SJSA1 (cell line): Measurements from ENCODE around the gene PCAT6. TPM values are rescaled to one million over a fixed set of nuclear protein-coding genes. Genes with fewer than 3 reads are reported as not detected.
"Not testable (repeated sequence)": the region's sequence is repeated elsewhere in the genome, so short reads cannot be mapped to it uniquely, and the experiment has no call there.

Source experiments
- DNase-seq, 2 experiments: peaks; one replicate each; pipeline ENCODE4 v3.0.0-alpha.2; 2015 to 2020; ENCODE audit warnings: low spot score in 2 of 2, low read depth in 1 of 2
- H3K27ac ChIP-seq: fragments of 250-450 bp; sonication (Bioruptor Pico); 2 replicates; pipeline ENCODE4 v1.5.1; 2020; ENCODE audit warnings: mild to moderate bottlenecking, moderate library complexity
- H3K27me3 ChIP-seq: fragments of 250-450 bp; sonication (Bioruptor Pico); replicated peaks from 2 replicates; pipeline ENCODE4 v1.5.1; 2020; ENCODE audit warnings: mild to moderate bottlenecking, moderate library complexity
- H3K36me3 ChIP-seq: fragments of 250-450 bp; sonication (Bioruptor Pico); 2 replicates; pipeline ENCODE4 v1.5.1; 2020; ENCODE audit warnings: mild to moderate bottlenecking
- H3K4me1 ChIP-seq: fragments of 250-450 bp; sonication (Bioruptor Pico); replicated peaks from 2 replicates; pipeline ENCODE4 v1.6.1; 2021; ENCODE audit warnings: mild to moderate bottlenecking
- H3K4me3 ChIP-seq: fragments of 250-450 bp; sonication (Bioruptor Pico); 2 replicates; pipeline ENCODE4 v1.5.1; 2020; ENCODE audit warnings: mild to moderate bottlenecking
- H3K9me3 ChIP-seq: fragments of 250-450 bp; sonication (Bioruptor Pico); replicated peaks from 2 replicates; pipeline ENCODE4 v1.5.1; 2020; ENCODE audit warnings: mild to moderate bottlenecking
- total RNA-seq: library from RNA; depleted of rRNA; stranded (reverse); fragments of >200 nt; shearing (Covaris generic); gene quantifications from 2 replicates; pipeline ENCODE4 v1.2.3, GENCODE V29; 2014

Gene PCAT6
- total RNA-seq, 1 experiment from 2014 or later = not detected

DNA sequence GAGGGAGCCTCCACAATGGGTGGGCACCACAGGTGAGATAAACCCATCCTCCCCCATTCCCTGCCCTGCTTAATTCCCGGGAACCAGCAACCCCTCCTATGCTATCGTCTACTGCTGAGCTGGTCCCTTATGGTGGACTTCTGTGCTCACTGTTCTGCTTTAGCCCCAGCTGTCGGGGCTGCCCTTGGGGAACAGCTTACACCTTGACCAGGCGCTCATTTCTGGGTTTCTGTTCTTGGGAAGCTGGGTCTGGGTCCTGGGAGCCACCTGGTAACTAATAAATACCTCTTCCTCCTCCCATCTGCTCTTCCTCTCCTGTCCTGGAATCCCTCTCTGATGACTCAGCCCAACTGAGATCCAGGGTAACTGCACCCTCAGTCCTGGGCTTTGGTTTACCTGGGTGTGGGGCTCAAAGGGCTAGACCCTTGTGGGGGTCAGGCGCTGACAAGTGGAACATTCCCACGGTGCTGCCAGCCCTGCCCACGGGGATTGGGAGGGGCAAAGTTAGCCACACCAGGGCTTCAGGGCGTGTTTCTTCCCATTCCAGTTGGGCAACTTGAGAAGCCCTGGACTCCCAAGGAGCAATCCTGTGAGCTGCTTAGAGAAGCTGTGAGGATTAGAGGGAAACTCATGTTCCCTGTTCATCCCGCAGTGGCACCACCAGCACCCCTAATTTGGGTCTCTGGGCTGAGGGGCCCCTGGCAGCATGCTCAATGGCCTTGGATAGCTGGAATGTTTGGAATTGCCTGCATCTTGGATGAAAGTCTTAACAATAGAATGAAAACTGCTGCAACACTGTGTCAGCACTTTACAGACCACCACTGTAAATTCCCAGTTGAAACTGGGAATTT is 1.6 kb downstream of the PCAT6 start:
- peaks cover 41% of the 10 kb centered on the region for H3K4me1 ChIP-seq
- H3K36me3 ChIP-seq = peaks cover 3% of the 10 kb centered on the region
- H3K4me3 ChIP-seq = no peak overlapping the region
- H3K9me3 ChIP-seq = no peaks in the 10 kb centered on the region
- no peak for DNase-seq
- H3K27me3 ChIP-seq = no peaks in the 10 kb centered on the region
- H3K27ac ChIP-seq = no peak overlapping the region

DNA sequence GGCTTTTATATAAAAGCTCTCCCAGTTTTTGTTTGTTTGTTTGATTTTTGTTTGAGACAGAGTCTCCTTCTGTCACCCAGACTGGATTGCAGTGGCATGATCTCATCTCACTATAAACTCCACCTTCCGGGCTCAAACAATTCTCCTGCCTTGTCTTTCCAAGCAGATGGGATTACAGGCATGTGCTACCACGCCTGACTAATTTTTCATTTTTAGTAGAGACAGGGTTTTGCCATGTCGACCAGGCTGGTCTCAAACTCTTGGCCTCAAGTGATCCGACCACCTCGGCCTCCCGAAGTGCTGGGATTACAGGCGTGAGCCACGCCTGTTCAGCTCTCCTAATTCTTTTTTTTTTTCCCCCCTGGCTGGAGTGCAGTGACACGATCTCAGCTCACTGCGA is 4.4 kb downstream of the PCAT6 start:
- H3K9me3 ChIP-seq = no peaks in the 10 kb centered on the region
- no peak for DNase-seq
- H3K4me1 ChIP-seq = peaks cover 42% of the 10 kb centered on the region
- H3K27me3 ChIP-seq = no peaks in the 10 kb centered on the region
- H3K36me3 ChIP-seq = no peaks in the 10 kb centered on the region
- no peak overlapping the region for H3K4me3 ChIP-seq
- no peak overlapping the region for H3K27ac ChIP-seq

DNA sequence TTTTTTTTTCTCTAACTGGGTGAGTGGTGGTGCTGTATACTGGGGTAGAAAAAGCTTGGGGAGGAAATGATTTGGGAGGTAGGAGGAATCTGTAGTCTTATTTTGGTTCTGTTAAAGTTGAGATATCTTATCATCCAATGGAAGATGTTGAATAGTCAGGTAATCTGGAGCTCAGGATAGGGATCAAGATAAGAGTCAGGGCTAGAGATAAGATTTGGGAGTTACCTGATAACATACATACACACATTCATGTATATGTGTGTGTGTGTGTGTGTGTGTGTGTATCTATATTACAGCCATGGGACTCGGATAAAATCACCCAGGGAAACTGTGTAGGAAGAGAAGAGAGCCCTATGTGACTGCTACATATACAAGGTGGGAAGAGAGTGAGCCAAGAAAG is 8.1 kb downstream of the PCAT6 start:
- no peak for DNase-seq
- Histone ChIP-seq H3K4me1 (peaks cover 21% of the 10 kb centered on the region), H3K36me3 (no peaks in the 10 kb centered on the region), H3K27ac (no peak overlapping the region), H3K9me3 (no peaks in the 10 kb centered on the region), H3K4me3 (no peak overlapping the region), H3K27me3 (no peaks in the 10 kb centered on the region)

DNA sequence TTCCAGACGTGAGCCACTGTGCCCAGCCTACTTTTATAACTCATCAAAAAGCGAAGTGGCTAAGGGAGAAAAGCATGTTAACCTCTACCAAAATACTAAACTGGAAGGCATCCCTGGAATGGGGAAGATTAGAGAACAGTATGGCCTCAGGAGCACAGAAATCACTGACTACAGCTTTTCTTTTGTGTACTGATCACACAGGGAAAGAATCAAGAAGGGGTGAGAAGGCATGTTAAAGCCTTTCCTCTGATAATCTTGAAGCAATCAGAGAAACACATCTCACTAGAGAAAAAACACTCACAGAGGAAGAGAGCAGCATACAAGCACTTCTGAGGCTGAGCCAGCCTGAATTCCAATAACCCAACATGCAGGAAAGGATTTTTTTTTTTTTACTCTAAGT is 10.7 kb downstream of the PCAT6 start:
- H3K4me1 ChIP-seq = peaks cover 13% of the 10 kb centered on the region
- no peak overlapping the region for H3K4me3 ChIP-seq
- no peaks in the 10 kb centered on the region for H3K36me3 ChIP-seq
- H3K27ac ChIP-seq = peak overlapping the region; percentile 24; the same call in 1 of the 2 replicates
- no peaks in the 10 kb centered on the region for H3K27me3 ChIP-seq
- DNase-seq = no peak
- H3K9me3 ChIP-seq = no peaks in the 10 kb centered on the region

DNA sequence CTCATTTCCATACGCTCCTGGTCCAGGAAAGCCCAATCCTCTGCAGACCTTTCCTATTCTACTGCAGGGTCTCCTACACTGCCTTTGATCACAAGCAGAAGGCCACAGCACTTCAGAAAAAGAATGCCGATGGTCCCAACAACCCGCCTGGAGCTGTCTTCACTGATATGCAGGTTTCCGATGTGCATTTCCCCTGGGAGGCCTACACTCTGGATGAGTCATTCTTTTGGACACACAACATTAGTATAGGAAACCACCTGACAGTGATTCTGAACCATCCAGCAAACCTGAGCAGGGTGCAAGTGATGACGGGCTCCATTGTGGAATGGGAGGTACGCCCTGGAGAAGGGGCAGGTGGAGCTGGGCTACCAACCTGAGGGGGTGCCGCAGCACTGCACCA is 15.0 kb downstream of the PCAT6 start:
- H3K4me1 ChIP-seq = peaks cover 9% of the 10 kb centered on the region; the same call in 1 of the 2 replicates
- no peaks in the 10 kb centered on the region for H3K9me3 ChIP-seq
- no peak for DNase-seq
- no peaks in the 10 kb centered on the region for H3K36me3 ChIP-seq
- H3K4me3 ChIP-seq = no peak overlapping the region
- no peak overlapping the region for H3K27ac ChIP-seq
- no peaks in the 10 kb centered on the region for H3K27me3 ChIP-seq

DNA sequence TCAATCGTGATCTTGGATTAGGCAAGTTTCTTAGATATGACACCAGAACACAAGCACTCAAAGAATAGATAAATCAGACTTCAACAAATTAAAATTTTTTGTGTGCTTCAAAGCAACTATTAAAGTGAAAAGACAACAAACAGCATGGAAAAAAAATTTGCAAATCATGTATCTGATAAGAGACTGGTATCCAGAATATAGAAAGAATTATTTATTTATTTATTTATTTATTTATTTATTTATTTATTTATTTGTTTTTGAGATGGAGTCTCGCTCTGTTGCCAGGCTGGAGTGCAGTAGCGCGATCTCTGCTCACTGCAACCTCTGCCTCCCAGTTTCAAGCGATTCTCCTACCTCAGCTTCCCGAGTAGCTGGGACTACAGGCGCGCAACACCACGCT is 18.5 kb downstream of the PCAT6 start:
- DNase-seq, H3K27me3 ChIP-seq, H3K36me3 ChIP-seq, H3K9me3 ChIP-seq, H3K27ac ChIP-seq, H3K4me1 ChIP-seq, H3K4me3 ChIP-seq: not testable (repeated sequence)

DNA sequence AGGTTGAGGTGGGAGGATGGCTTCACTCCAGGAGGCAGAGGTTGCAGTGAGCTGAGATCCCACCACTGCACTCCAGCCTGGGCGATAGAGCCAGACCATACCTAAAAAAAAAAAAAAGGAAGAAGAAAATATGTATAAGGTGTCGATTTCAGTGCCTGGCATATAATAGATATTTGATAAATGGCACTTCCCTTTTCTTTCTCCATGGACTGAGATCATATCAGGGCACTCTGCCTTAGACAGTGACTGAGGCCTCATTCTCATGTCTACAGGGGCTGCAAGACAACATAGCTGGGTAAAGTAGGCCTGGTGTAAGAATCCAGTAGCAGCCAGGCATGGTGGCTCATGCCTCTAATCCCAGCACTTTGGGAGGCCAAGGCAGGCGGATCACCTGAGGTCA is 21.2 kb downstream of the PCAT6 start:
- no peaks in the 10 kb centered on the region for H3K36me3 ChIP-seq
- H3K27me3 ChIP-seq = peaks cover 2% of the 10 kb centered on the region; the same call in 1 of the 2 replicates
- DNase-seq = no peak
- no peaks in the 10 kb centered on the region for H3K4me1 ChIP-seq
- no peak overlapping the region for H3K4me3 ChIP-seq
- no peak overlapping the region for H3K27ac ChIP-seq
- no peaks in the 10 kb centered on the region for H3K9me3 ChIP-seq

DNA sequence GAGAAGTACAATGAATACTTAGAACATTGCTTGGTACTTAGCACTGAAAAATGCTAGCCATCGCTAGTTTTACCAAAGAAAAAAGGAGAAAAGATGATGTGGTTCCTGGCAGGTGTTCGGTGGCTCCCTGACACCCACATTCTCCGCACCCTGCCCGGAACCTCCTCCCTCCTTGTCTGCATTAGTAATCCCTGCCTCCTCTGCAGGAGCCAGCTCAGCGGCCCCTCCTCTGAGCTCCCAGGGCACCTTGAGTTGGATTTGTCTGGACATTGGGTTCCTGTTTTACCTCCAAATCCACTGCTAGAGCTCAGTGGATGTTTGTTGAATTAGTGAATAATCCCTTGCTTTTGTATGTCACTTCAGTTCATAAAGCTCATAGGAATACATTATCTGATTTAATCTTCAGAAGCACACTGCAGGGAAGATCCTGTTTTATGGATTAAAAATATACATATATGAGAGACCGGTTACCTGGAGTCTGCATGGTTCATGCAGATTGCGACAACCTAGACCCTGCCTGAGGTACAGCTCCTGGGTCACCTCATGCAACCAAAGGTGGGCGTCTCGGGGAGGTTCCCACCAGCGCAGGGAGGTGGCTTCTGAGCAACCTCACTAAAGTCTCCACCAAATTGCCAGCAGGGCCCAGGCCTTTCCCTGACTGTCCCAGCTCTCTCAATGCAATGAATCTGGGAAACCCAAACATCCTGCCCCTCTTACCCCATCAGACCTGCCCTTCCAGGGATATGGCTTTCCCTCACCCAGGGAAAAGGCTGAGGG is 24.2 kb downstream of the PCAT6 start:
- no peak for DNase-seq
- H3K27ac ChIP-seq = no peak overlapping the region

DNA sequence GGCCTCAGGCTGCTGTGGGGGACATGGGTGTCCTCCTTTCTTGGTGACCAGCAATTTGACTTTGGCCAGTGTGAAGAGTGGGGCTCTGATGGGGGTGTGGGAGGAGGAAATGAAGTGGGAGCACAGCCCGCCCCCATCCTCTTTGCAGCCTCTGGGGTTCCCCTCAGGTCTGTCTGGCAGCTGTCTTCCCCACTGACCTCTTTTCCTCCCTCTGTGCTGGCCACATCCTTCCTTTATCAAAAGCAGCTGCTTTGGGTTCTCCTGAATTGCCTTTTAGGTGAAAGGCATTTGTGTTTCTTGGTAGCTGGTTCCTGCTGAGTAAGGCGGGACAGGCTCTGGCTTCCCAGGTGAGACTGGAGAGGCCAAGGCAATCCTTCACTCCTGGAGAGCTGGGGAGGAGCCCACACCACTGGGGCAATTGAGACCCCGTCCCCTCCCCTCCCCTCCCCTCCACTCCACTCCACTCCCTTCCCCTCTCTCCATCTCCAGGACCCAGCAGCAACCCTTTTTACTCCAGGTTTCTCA is 24.9 kb downstream of the PCAT6 start:
- no peaks in the 10 kb centered on the region for H3K9me3 ChIP-seq
- H3K27me3 ChIP-seq = peaks cover 2% of the 10 kb centered on the region
- no peaks in the 10 kb centered on the region for H3K36me3 ChIP-seq
- H3K4me3 ChIP-seq = no peak overlapping the region
- no peak for DNase-seq
- no peak overlapping the region for H3K27ac ChIP-seq
- H3K4me1 ChIP-seq = no peaks in the 10 kb centered on the region

More for the DNA sequence above, 24.2 kb downstream of the PCAT6 start:
- no peaks in the 10 kb centered on the region for H3K36me3 ChIP-seq
- H3K27me3 ChIP-seq = peaks cover 2% of the 10 kb centered on the region
- H3K4me3 ChIP-seq = no peak overlapping the region
- no peaks in the 10 kb centered on the region for H3K4me1 ChIP-seq
- H3K9me3 ChIP-seq = no peaks in the 10 kb centered on the region

DNA sequence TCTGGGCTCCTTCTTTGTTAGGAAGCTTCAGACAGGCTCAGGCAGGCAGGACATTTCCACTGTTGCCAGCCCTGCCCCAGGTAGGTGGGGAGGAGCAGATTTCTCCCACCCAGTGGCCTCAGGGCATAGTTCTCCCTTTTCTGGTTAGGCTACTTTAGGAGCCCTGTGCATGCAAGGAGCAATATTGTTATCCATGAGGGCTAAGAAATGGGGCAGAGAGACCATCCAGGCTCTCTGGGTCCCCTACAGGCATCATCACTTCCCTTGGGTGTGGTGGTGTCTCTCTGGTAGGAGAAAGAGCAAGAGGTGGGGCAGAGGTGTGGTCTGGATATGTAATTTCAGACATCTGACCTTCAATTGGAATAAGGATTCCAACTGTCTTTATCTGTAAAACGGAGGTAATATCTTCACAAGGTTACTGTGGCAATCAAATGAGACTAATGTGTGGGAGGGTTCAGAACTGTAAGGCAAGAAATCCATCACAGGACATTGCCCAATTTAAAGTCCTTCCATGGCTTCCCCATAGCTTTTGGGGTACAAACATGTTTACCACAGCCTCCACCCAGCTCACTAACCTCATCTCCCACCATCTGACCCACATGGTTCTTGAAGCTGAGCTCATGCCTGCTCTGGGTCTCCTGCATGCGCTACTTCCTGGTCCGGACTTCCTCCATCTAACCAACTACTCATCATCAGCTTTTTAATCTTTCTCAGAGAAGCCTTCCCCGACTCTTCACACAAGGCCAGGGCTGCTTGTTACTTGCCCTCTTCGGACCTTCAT is 26.1 kb downstream of the PCAT6 start:
- H3K4me1 ChIP-seq = no peaks in the 10 kb centered on the region
- H3K9me3 ChIP-seq = no peaks in the 10 kb centered on the region
- H3K27me3 ChIP-seq = peaks cover 2% of the 10 kb centered on the region
- H3K36me3 ChIP-seq = no peaks in the 10 kb centered on the region
- H3K4me3 ChIP-seq = no peak overlapping the region
- no peak for DNase-seq
- no peak overlapping the region for H3K27ac ChIP-seq

DNA sequence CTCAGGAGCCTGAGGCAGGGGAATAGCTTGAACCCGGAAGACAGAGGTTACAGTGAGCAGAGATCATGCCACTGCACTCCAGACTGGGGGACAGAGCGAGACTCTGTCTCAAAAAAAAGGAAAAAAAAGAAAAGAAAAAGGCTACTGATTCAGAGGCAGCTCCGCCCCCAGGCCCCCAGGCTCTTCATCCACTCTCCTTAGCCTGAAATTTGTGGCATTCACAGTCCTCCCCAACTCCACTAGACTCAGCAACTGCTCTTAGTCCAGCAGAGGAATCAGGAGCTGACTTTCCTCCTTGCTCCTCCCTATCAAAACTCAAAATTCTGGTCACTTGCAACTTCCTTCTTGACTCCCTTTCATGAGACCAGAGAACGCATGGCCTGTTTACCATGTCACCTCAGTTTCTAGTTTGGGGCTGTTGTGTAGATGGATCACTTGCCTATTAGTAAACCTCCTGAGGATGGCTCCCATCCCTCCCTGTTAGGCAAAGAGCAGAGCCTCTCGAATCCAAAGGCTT is 27.1 kb downstream of the PCAT6 start:
- no peaks in the 10 kb centered on the region for H3K4me1 ChIP-seq
- H3K27ac ChIP-seq = no peak overlapping the region
- no peaks in the 10 kb centered on the region for H3K36me3 ChIP-seq
- peaks cover 2% of the 10 kb centered on the region for H3K27me3 ChIP-seq
- no peaks in the 10 kb centered on the region for H3K9me3 ChIP-seq
- H3K4me3 ChIP-seq = no peak overlapping the region
- no peak for DNase-seq

DNA sequence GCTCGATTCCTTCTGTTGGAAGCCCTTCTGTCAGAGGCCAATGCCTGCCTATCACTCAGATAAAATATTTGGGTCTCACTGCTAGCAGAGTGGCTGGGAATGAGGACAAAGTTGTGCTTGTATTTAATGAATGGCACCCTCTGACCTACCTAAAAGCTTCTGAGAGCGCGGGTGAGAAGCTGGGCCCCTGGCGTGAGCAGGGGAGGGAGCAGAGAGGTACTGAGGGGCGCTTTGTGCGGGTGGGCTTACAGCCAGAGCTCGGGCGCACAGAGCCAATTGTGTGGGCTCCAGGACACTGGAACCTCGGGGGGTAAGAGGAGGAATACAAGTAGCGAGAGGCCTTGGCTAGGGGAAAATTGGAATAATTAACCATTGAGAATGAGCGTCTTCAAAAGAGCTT is 32.3 kb downstream of the PCAT6 start:
- H3K4me3 ChIP-seq = no peak overlapping the region
- H3K36me3 ChIP-seq = no peaks in the 10 kb centered on the region
- no peak for DNase-seq
- H3K27ac ChIP-seq = no peak overlapping the region
- no peaks in the 10 kb centered on the region; the same call in 1 of the 2 replicates for H3K27me3 ChIP-seq
- no peaks in the 10 kb centered on the region for H3K9me3 ChIP-seq
- no peaks in the 10 kb centered on the region for H3K4me1 ChIP-seq

DNA sequence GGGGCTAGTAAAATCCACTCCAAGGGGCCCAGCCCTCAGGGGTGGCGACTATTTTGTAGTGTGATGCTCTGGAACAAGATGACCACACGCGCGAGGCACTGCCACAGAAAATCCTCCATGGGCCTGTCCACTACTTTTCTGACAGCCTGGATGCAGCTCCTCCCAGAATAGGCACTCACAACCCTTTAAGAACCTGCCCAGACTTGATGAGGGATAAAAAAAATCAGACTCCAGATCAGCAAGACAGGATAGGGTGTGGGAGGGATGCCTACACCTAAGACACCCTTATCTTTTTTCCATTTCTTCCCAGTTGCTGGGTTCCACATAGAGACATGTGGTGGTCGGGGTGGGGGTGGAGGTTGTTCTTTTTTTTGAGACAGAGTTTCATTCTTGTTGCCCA is 33.5 kb downstream of the PCAT6 start:
- DNase-seq = no peak

More for the DNA sequence above, 33.5 kb downstream of the PCAT6 start:
- no peaks in the 10 kb centered on the region for H3K4me1 ChIP-seq
- H3K9me3 ChIP-seq = no peaks in the 10 kb centered on the region
- H3K4me3 ChIP-seq = no peak overlapping the region
- H3K27me3 ChIP-seq = no peaks in the 10 kb centered on the region
- H3K27ac ChIP-seq = no peak overlapping the region
- H3K36me3 ChIP-seq = no peaks in the 10 kb centered on the region
